Neural cell (in vitro differentiated cells): ENCODE results near the gene SPARCL1.

Experiments
- EP300 ChIP-seq: fragments of 450-650 bp; conservative IDR thresholded peaks from 2 replicates; pipeline ENCODE4 v1.6.1; 2014; ENCODE audit warnings: antibody characterized with exemption, mild to moderate bottlenecking, moderate library complexity; ENCODE audit not compliant: poor library complexity, severe bottlenecking
- POLR2AphosphoS5 ChIP-seq: IDR thresholded peaks from 2 replicates; pipeline ENCODE4 v1.6.1; 2012
- RAD21 ChIP-seq: fragments of 450-650 bp; conservative IDR thresholded peaks from 2 replicates; pipeline ENCODE4 v1.6.1; 2014; ENCODE audit warnings: antibody characterized with exemption, mild to moderate bottlenecking, moderate library complexity
- SMC3 ChIP-seq: fragments of 450-650 bp; conservative IDR thresholded peaks from 2 replicates; pipeline ENCODE4 v1.6.1; 2014; ENCODE audit warnings: antibody characterized with exemption, mild to moderate bottlenecking, moderate library complexity; ENCODE audit not compliant: poor library complexity
- TF ChIP-seq, protein P1 (sequence below): fragments of 450-650 bp; IDR thresholded peaks from 2 replicates; pipeline ENCODE4 v1.5.1; 2014; ENCODE audit warnings: antibody characterized with exemption, mild to moderate bottlenecking, moderate library complexity; ENCODE audit not compliant: poor library complexity, severe bottlenecking

DNA sequence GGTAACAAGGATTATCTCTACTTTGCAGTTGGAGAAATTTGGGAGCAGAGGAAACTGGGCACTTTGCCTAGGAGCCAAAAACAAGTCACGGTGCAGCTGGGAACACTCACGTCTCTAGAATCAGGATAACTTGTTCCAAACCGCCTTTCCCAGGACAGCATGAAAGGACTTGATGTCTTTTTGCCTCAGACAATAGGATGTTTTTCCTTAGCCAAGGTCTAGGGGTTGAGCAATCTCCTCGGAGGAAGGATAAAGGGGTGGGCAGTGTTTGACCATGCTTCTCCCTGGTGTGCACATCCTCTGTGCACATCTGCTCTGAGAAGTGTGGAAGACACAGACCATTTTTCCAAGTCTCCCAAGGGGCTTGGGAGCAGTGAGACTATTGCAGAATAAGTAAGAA is 1.7 kb upstream of the SPARCL1 start:
- TF ChIP-seq RAD21: no peak
- TF ChIP-seq, protein P1, sequence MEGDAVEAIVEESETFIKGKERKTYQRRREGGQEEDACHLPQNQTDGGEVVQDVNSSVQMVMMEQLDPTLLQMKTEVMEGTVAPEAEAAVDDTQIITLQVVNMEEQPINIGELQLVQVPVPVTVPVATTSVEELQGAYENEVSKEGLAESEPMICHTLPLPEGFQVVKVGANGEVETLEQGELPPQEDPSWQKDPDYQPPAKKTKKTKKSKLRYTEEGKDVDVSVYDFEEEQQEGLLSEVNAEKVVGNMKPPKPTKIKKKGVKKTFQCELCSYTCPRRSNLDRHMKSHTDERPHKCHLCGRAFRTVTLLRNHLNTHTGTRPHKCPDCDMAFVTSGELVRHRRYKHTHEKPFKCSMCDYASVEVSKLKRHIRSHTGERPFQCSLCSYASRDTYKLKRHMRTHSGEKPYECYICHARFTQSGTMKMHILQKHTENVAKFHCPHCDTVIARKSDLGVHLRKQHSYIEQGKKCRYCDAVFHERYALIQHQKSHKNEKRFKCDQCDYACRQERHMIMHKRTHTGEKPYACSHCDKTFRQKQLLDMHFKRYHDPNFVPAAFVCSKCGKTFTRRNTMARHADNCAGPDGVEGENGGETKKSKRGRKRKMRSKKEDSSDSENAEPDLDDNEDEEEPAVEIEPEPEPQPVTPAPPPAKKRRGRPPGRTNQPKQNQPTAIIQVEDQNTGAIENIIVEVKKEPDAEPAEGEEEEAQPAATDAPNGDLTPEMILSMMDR: no peak
- TF ChIP-seq POLR2AphosphoS5: no peak
- TF ChIP-seq SMC3: no peak
- TF ChIP-seq EP300: no peak
